Esophagus muscularis mucosa (tissue), 4 donors: ENCODE results near the gene MACROD2. TPM values are rescaled to one million over a fixed set of nuclear protein-coding genes. Genes with fewer than 3 reads are reported as not detected.

Experiments used
- DNase-seq: peaks from one replicate; pipeline ENCODE4 v3.0.0-alpha.2; 2017; ENCODE audit errors: extremely low spot score
- H3K27ac ChIP-seq, 4 donors: fragments of 200-600 bp; sonication (generic); replicated peaks in 1 of 4; 1 replicate in 3 of 4; 2 replicates in 1 of 4; pipeline ENCODE4 v1.5.1; 2016 to 2019; ENCODE audit warnings: mild to moderate bottlenecking in 1 of 4
- H3K27me3 ChIP-seq, 4 donors: fragments of 200-600 bp; sonication (generic); one replicate each; pipeline versions ENCODE4 v1.5.1 to v1.6.0; 2016 to 2019
- H3K36me3 ChIP-seq, 4 donors: fragments of 200-600 bp; sonication (generic); one replicate each; pipeline ENCODE4 v1.5.1; 2016 to 2019
- H3K4me1 ChIP-seq, 4 donors: fragments of 200-600 bp; sonication (generic); one replicate each; pipeline ENCODE4 v1.5.1; 2016 to 2019
- H3K4me3 ChIP-seq, 4 donors: fragments of 200-600 bp; sonication (generic); 1 replicate in 2 of 4; 2 replicates in 2 of 4; pipeline ENCODE4 v1.5.1; 2016 to 2019; ENCODE audit warnings: mild to moderate bottlenecking in 4 of 4, moderate library complexity in 1 of 4
- H3K9me3 ChIP-seq, 4 donors: fragments of 200-600 bp; sonication (generic); 1 replicate in 3 of 4; 2 replicates in 1 of 4; pipeline ENCODE4 v1.5.1; 2016 to 2019
- CTCF ChIP-seq, 3 experiments: fragments of 200-600 bp in 2 of 3; fragments of 450-650 bp in 1 of 3; sonication (generic) in 2 of 3; IDR thresholded peaks; one replicate each; pipeline ENCODE4 v1.5.1; 2017 to 2019; ENCODE audit warnings: antibody characterized with exemption in 3 of 3, mild to moderate bottlenecking in 2 of 3, moderate library complexity in 1 of 3
- EP300 ChIP-seq: sonication (generic); formaldehyde crosslinking; IDR thresholded peaks from one replicate; pipeline ENCODE4 v1.6.1; 2017; ENCODE audit warnings: antibody characterized with exemption
- POLR2A ChIP-seq: fragments of 450-650 bp; IDR thresholded peaks from one replicate; pipeline ENCODE4 v1.6.1; 2017; ENCODE audit warnings: antibody characterized with exemption, moderate library complexity, mild to moderate bottlenecking, low read depth
- POLR2AphosphoS5 ChIP-seq, 2 donors: sonication (generic); formaldehyde crosslinking; IDR thresholded peaks; one replicate each; pipeline ENCODE4 v1.6.1; 2017; ENCODE audit warnings: antibody characterized with exemption in 2 of 2
- WGBS: methylation state at CpG from one replicate; pipeline ENCODE4 v1.1.5; 2018; 5-methylcytosine and 5-hydroxymethylcytosine counted together
- intact Hi-C: fragments of 100-400 bp; cut with DNase I; formaldehyde crosslinking; loops from one replicate; pipeline ENCODE4 v1.15.1; 2023
- total RNA-seq, 4 donors: library from RNA; depleted of rRNA; stranded (reverse); fragments of >200 nt; gene quantifications; one replicate each; pipeline versions ENCODE4 v1.1.0 to v1.2.1, GENCODE V29; 2016

The MACROD2 gene
- total RNA-seq, 4 donors from 2014 or later: 1.4 to 3.6 (median 2.6) TPM

- Histone ChIP-seq H3K27me3 (no peaks in the 10 kb centered on the region), H3K27ac (no peak overlapping the region), H3K4me1 (no peaks in the 10 kb centered on the region), H3K9me3 (no peaks in the 10 kb centered on the region), H3K4me3 (no peak overlapping the region), H3K36me3 (no peaks in the 10 kb centered on the region)
- intact Hi-C loops: no loop called here
- no peak for DNase-seq
- 100% methylated on average over 2 of the region's 2 CpGs for WGBS
- TF ChIP-seq POLR2A: no peak
- TF ChIP-seq EP300: no peak
- TF ChIP-seq POLR2AphosphoS5 (IDR thresholded peaks at IDR 0.05): no peak
- TF ChIP-seq CTCF (IDR thresholded peaks at IDR 0.05): no peak
These were observed 1350.0 kb downstream of the MACROD2 start for GRCh38 chr20:15345287-15345686.

GRCh38 chr20:15346657-15347280, 1351.5 kb downstream of the MACROD2 start:
- TF ChIP-seq CTCF (IDR thresholded peaks at IDR 0.05): no peak
- TF ChIP-seq EP300: no peak
- no peak for TF ChIP-seq POLR2AphosphoS5 (IDR thresholded peaks at IDR 0.05)
- no peak for TF ChIP-seq POLR2A
- Histone ChIP-seq H3K4me1 (no peaks in the 10 kb centered on the region), H3K36me3 (no peaks in the 10 kb centered on the region), H3K4me3 (no peak overlapping the region), H3K27me3 (no peaks in the 10 kb centered on the region), H3K9me3 (no peaks in the 10 kb centered on the region), H3K27ac (no peak overlapping the region)
- intact Hi-C loops: no loop called here
- no peak for DNase-seq
- WGBS: 75% methylated on average over 3 of the region's 3 CpGs

GRCh38 chr20:15359056-15359455, 1363.7 kb downstream of the MACROD2 start:
- Histone ChIP-seq H3K4me1 (no peaks in the 10 kb centered on the region), H3K4me3 (no peak overlapping the region), H3K36me3 (no peaks in the 10 kb centered on the region), H3K27ac (no peak overlapping the region), H3K9me3 (no peaks in the 10 kb centered on the region), H3K27me3 (no peaks in the 10 kb centered on the region)
- no peak for DNase-seq
- 85% methylated on average over 2 of the region's 2 CpGs for WGBS
- TF ChIP-seq POLR2AphosphoS5 (IDR thresholded peaks at IDR 0.05) (no peak), EP300 (no peak), POLR2A (no peak), CTCF (IDR thresholded peaks at IDR 0.05) (no peak)
- intact Hi-C loops: no loop called here

- Histone ChIP-seq H3K4me1 (no peaks in the 10 kb centered on the region), H3K9me3 (no peaks in the 10 kb centered on the region), H3K36me3 (no peaks in the 10 kb centered on the region), H3K27me3 (no peaks in the 10 kb centered on the region), H3K4me3 (no peak overlapping the region), H3K27ac (no peak overlapping the region)
- intact Hi-C loops: no loop called here
- no peak for DNase-seq
- WGBS: 74% methylated on average over 1 of the region's 1 CpG
- TF ChIP-seq EP300 (no peak), CTCF (IDR thresholded peaks at IDR 0.05) (no peak), POLR2A (no peak), POLR2AphosphoS5 (IDR thresholded peaks at IDR 0.05) (no peak)
These were observed 1367.5 kb downstream of the MACROD2 start for GRCh38 chr20:15362849-15363248.

GRCh38 chr20:15364781-15365180, 1369.5 kb downstream of the MACROD2 start:
- intact Hi-C loops: no loop called here
- Histone ChIP-seq H3K9me3 (no peaks in the 10 kb centered on the region), H3K27ac (no peak overlapping the region), H3K36me3 (no peaks in the 10 kb centered on the region), H3K4me3 (no peak overlapping the region), H3K27me3 (no peaks in the 10 kb centered on the region), H3K4me1 (peaks cover 0 to 5% (median 0%) of the 10 kb centered on the region in 4 donors)
- TF ChIP-seq POLR2AphosphoS5 (IDR thresholded peaks at IDR 0.05) (no peak), EP300 (no peak), CTCF (IDR thresholded peaks at IDR 0.05) (no peak), POLR2A (no peak)
- no peak for DNase-seq
- WGBS: 77% methylated on average over 2 of the region's 2 CpGs
